ENCODE data around the gene SLC25A39.

Gene SLC25A39

GRCh38 chr17:44310188-44310587, 14.4 kb downstream of the SLC25A39 start:
- WGBS (ENCODE audit: extremely low coverage, insufficient coverage, low lambda C conversion rate) = no CpG with 5 or more reads among the region's 2 CpGs
- Histone ChIP-seq H3K27ac (ENCODE audit: low read depth, low read length) (no peak overlapping the region), H3K36me3 (ENCODE audit: control insufficient read depth, insufficient read depth, low read length) (no peaks in the 10 kb centered on the region), H3K4me2 (ENCODE audit: low read length) (no peak overlapping the region), H3K4me1 (ENCODE audit: control insufficient read depth, low read depth, low read length) (peaks cover 3% of the 10 kb centered on the region), H3K79me1 (ENCODE audit: low read length) (no peaks in the 10 kb centered on the region), H3K4ac (ENCODE audit: low read depth, low read length) (no peak overlapping the region), H2BK120ac (ENCODE audit: low read depth, low read length) (no peak overlapping the region), H2BK15ac (replicated peaks; ENCODE audit: low read depth) (no peak overlapping the region), H4K8ac (ENCODE audit: low read depth, low read length) (no peak overlapping the region), H3K18ac (ENCODE audit: low read length) (no peak overlapping the region), H2BK5ac (ENCODE audit: low read length) (no peak overlapping the region), H3K9ac (ENCODE audit: low read length) (no peak overlapping the region), H4K5ac (ENCODE audit: low read length) (no peak overlapping the region), H3K4me3 (ENCODE audit: low read length) (no peak overlapping the region), H3K56ac (ENCODE audit: low read length) (no peak overlapping the region), H3K23ac (ENCODE audit: low read length) (no peak overlapping the region), H3K79me2 (ENCODE audit: control insufficient read depth, insufficient read depth, low read length) (no peaks in the 10 kb centered on the region), H3K27me3 (ENCODE audit: insufficient read depth, low read length, poor library complexity) (no peaks in the 10 kb centered on the region), H2AK5ac (ENCODE audit: low read length) (no peak overlapping the region)
- DNase-seq = no peak

- WGBS (ENCODE audit: extremely low coverage, insufficient coverage, low lambda C conversion rate) = no CpG with 5 or more reads among the region's 5 CpGs
- H3K9ac ChIP-seq (ENCODE audit: low read length) = no peak overlapping the region
- H2BK5ac ChIP-seq (ENCODE audit: low read length) = no peak overlapping the region
- H3K4me1 ChIP-seq (ENCODE audit: control insufficient read depth, low read depth, low read length) = peaks cover 3% of the 10 kb centered on the region
- H4K8ac ChIP-seq (ENCODE audit: low read depth, low read length) = no peak overlapping the region
- H3K4me3 ChIP-seq (ENCODE audit: low read length) = no peak overlapping the region
- DNase-seq = peak; percentile 34
- no peak overlapping the region for H4K5ac ChIP-seq (ENCODE audit: low read length)
- H3K79me1 ChIP-seq (ENCODE audit: low read length) = no peaks in the 10 kb centered on the region
- H3K27me3 ChIP-seq (ENCODE audit: insufficient read depth, low read length, poor library complexity) = no peaks in the 10 kb centered on the region
- no peak overlapping the region for H3K23ac ChIP-seq (ENCODE audit: low read length)
- no peak overlapping the region for H2BK15ac ChIP-seq (replicated peaks; ENCODE audit: low read depth)
- H2BK120ac ChIP-seq (ENCODE audit: low read depth, low read length) = no peak overlapping the region
- H3K4me2 ChIP-seq (ENCODE audit: low read length) = no peak overlapping the region
- no peak overlapping the region for H3K56ac ChIP-seq (ENCODE audit: low read length)
- H3K27ac ChIP-seq (ENCODE audit: low read depth, low read length) = no peak overlapping the region
- H3K4ac ChIP-seq (ENCODE audit: low read depth, low read length) = no peak overlapping the region
- no peak overlapping the region for H2AK5ac ChIP-seq (ENCODE audit: low read length)
- no peaks in the 10 kb centered on the region for H3K79me2 ChIP-seq (ENCODE audit: control insufficient read depth, insufficient read depth, low read length)
- no peaks in the 10 kb centered on the region for H3K36me3 ChIP-seq (ENCODE audit: control insufficient read depth, insufficient read depth, low read length)
- H3K18ac ChIP-seq (ENCODE audit: low read length) = no peak overlapping the region
Observed at GRCh38 chr17:44309472-44309871, 15.2 kb downstream of the SLC25A39 start.

GRCh38 chr17:44308865-44309264, 15.8 kb downstream of the SLC25A39 start:
- Histone ChIP-seq H2AK5ac (ENCODE audit: low read length) (no peak overlapping the region), H3K23ac (ENCODE audit: low read length) (no peak overlapping the region), H3K4me1 (ENCODE audit: control insufficient read depth, low read depth, low read length) (peaks cover 3% of the 10 kb centered on the region), H2BK120ac (ENCODE audit: low read depth, low read length) (no peak overlapping the region), H4K5ac (ENCODE audit: low read length) (no peak overlapping the region), H2BK15ac (replicated peaks; ENCODE audit: low read depth) (no peak overlapping the region), H3K27me3 (ENCODE audit: insufficient read depth, low read length, poor library complexity) (no peaks in the 10 kb centered on the region), H3K18ac (ENCODE audit: low read length) (no peak overlapping the region), H3K79me2 (ENCODE audit: control insufficient read depth, insufficient read depth, low read length) (no peaks in the 10 kb centered on the region), H3K56ac (ENCODE audit: low read length) (peak overlapping the region; percentile 64), H3K36me3 (ENCODE audit: control insufficient read depth, insufficient read depth, low read length) (no peaks in the 10 kb centered on the region), H2BK5ac (ENCODE audit: low read length) (no peak overlapping the region), H3K4me2 (ENCODE audit: low read length) (peak overlapping the region; percentile 50), H3K4ac (ENCODE audit: low read depth, low read length) (no peak overlapping the region), H3K27ac (ENCODE audit: low read depth, low read length) (no peak overlapping the region), H3K79me1 (ENCODE audit: low read length) (no peaks in the 10 kb centered on the region), H4K8ac (ENCODE audit: low read depth, low read length) (no peak overlapping the region), H3K4me3 (ENCODE audit: low read length) (no peak overlapping the region), H3K9ac (ENCODE audit: low read length) (no peak overlapping the region)
- no CpG with 5 or more reads among the region's 15 CpGs for WGBS (ENCODE audit: extremely low coverage, insufficient coverage, low lambda C conversion rate)
- no peak for DNase-seq

- peak within 1 kb of the TSS; percentile 16 for H3K4me3 ChIP-seq (ENCODE audit: low read length)
- H3K4me2 ChIP-seq (ENCODE audit: low read length) = peak within 1 kb of the TSS; percentile 74
- DNase-seq = peak; percentile 94
- peak within 1 kb of the TSS; percentile 41 for H3K9ac ChIP-seq (ENCODE audit: low read length)
- H3K27ac ChIP-seq (ENCODE audit: low read depth, low read length) = no peak within 1 kb of the TSS
- no peak within 1 kb of the TSS for H3K18ac ChIP-seq (ENCODE audit: low read length)
- no peaks in the 10 kb centered on the region for H3K36me3 ChIP-seq (ENCODE audit: control insufficient read depth, insufficient read depth, low read length)
- H4K8ac ChIP-seq (ENCODE audit: low read depth, low read length) = no peak within 1 kb of the TSS
- no peaks in the 10 kb centered on the region for H3K79me1 ChIP-seq (ENCODE audit: low read length)
- H2BK5ac ChIP-seq (ENCODE audit: low read length) = no peak within 1 kb of the TSS
- no peak within 1 kb of the TSS for H4K5ac ChIP-seq (ENCODE audit: low read length)
- no peaks in the 10 kb centered on the region for H3K27me3 ChIP-seq (ENCODE audit: insufficient read depth, low read length, poor library complexity)
- H3K4me1 ChIP-seq (ENCODE audit: control insufficient read depth, low read depth, low read length) = peaks cover 3% of the 10 kb centered on the region
- no CpG with 5 or more reads among the region's 39 CpGs for WGBS (ENCODE audit: extremely low coverage, insufficient coverage, low lambda C conversion rate)
- H2BK15ac ChIP-seq (replicated peaks; ENCODE audit: low read depth) = no peak within 1 kb of the TSS
- H3K79me2 ChIP-seq (ENCODE audit: control insufficient read depth, insufficient read depth, low read length) = no peaks in the 10 kb centered on the region
- no peak within 1 kb of the TSS for H3K23ac ChIP-seq (ENCODE audit: low read length)
- H2AK5ac ChIP-seq (ENCODE audit: low read length) = no peak within 1 kb of the TSS
- no peak within 1 kb of the TSS for H2BK120ac ChIP-seq (ENCODE audit: low read depth, low read length)
- no peak within 1 kb of the TSS for H3K4ac ChIP-seq (ENCODE audit: low read depth, low read length)
- H3K56ac ChIP-seq (ENCODE audit: low read length) = peak within 1 kb of the TSS; percentile 79
Observed at GRCh38 chr17:44308320-44308818, 16.3 kb downstream of the SLC25A39 start, which contains the start of gene RUNDC3A. RUNDC3A (plus strand) TSS chr17:44308601; CDS start chr17:44308833, 232 bp downstream.

GRCh38 chr17:44307387-44308186, 17.0 kb downstream of the SLC25A39 start:
- H3K27me3 ChIP-seq (ENCODE audit: insufficient read depth, low read length, poor library complexity) = no peaks in the 10 kb centered on the region
- H3K4me2 ChIP-seq (ENCODE audit: low read length) = peak overlapping the region; percentile 64
- H2AK5ac ChIP-seq (ENCODE audit: low read length) = no peak overlapping the region
- H3K27ac ChIP-seq (ENCODE audit: low read depth, low read length) = no peak overlapping the region
- H3K9ac ChIP-seq (ENCODE audit: low read length) = peak overlapping the region; percentile 41
- H3K56ac ChIP-seq (ENCODE audit: low read length) = peak overlapping the region; percentile 79
- H3K18ac ChIP-seq (ENCODE audit: low read length) = no peak overlapping the region
- no peak overlapping the region for H2BK5ac ChIP-seq (ENCODE audit: low read length)
- no peak overlapping the region for H2BK15ac ChIP-seq (replicated peaks; ENCODE audit: low read depth)
- peak; percentile 81 for DNase-seq
- no peak overlapping the region for H3K4ac ChIP-seq (ENCODE audit: low read depth, low read length)
- no peak overlapping the region for H3K23ac ChIP-seq (ENCODE audit: low read length)
- no peak overlapping the region for H2BK120ac ChIP-seq (ENCODE audit: low read depth, low read length)
- no peak overlapping the region for H4K5ac ChIP-seq (ENCODE audit: low read length)
- H3K79me2 ChIP-seq (ENCODE audit: control insufficient read depth, insufficient read depth, low read length) = no peaks in the 10 kb centered on the region
- WGBS (ENCODE audit: extremely low coverage, insufficient coverage, low lambda C conversion rate) = no CpG with 5 or more reads among the region's 26 CpGs
- peak overlapping the region; percentile 15 for H3K4me3 ChIP-seq (ENCODE audit: low read length)
- no peak overlapping the region for H4K8ac ChIP-seq (ENCODE audit: low read depth, low read length)
- H3K4me1 ChIP-seq (ENCODE audit: control insufficient read depth, low read depth, low read length) = peaks cover 3% of the 10 kb centered on the region
- H3K79me1 ChIP-seq (ENCODE audit: low read length) = no peaks in the 10 kb centered on the region
- H3K36me3 ChIP-seq (ENCODE audit: control insufficient read depth, insufficient read depth, low read length) = no peaks in the 10 kb centered on the region
